HG03571 (cell line): Measurements from ENCODE around the gene CD247.

Source experiments
- ATAC-seq: cut with Tn5 transposase; IDR thresholded peaks from one replicate; pipeline ENCODE4 v1.9.1; 2021; ENCODE audit not compliant: unreplicated experiment

CD247 gene

GRCh38 chr1:167489571-167490340 is 28.6 kb downstream of the CD247 start:
- no peak for ATAC-seq

DNA sequence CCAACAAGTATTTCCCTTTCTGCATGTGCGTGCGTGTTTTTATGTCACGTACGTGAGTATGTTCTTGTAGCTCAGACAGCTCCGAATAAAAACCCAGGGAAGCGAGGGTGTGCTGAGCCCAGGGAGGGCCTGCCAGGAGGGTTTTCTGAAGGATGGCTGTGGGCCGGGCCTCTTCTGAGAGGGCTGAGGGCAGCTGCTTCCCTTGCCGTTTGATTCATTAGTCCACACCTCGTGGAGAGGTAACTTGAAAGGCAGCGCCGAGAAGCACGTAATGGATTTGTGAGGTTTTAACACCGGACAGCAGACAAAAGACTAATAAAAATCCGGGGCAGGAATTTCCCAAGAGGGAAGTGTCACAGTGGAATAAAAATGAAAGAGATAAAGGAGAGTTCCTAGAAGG is 29.5 kb downstream of the CD247 start:
- ATAC-seq = no peak

DNA sequence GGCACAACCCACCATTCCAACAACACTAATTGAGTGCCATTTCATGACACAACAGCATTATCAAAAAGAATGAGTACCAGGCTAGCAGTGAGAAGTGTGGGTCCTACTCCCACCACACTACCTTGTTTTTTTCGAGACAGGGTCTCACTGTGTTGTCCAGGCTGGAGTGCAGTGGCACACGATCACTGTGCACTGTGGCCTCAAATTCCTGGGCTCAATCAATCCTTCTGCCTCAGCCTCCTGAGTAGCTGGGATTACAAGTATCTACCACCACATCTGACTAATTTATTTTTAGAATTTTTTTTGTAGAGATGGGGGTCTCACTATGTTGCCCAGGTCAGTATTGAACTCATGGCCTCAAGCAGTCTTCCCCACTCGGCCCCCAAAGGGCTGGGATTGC is 30.7 kb downstream of the CD247 start:
- no peak for ATAC-seq

GRCh38 chr1:167486090-167486824 is 32.1 kb downstream of the CD247 start:
- ATAC-seq = no peak

DNA sequence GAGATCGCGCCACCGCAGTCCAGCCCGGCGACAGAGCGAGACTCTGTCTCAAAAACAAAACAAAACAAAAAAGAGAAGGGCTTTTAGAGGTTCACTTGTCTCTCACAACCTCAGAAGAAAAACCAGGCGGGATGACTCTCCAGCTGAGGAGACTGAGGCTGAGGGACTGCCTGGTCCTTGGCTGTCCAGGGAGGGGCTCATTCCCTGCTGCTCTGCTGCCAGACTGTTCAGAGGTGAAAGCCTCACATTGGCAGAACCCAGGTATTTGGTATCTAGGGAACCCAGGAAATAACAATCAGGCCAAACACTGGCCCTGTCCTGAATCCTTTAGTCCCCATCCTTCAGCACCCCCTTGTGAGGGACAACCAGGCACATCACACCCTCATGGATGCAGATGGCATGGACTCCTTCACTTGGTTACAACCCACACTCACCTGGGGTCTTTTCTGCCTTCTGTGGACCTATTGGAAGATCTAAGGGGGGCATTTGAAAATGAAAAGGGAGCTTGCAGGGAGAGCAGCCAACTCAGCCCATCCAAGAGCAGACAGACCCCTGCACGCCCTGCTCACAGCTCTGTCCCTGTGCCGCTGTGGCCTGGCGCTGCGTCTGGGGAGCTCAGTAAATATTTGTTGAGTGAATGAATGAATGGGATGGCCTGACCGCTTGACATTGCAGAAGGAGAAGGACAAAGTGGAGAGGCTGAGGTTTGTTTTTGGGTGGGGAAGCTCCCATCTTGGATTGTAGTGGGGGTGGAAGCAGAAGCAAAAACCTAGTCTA is 33.4 kb downstream of the CD247 start:
- ATAC-seq = no peak

- ATAC-seq = no peak
Measured at GRCh38 chr1:167483790-167484189, 34.5 kb downstream of the CD247 start.

- ATAC-seq = no peak
Measured at GRCh38 chr1:167482184-167482583, 36.1 kb downstream of the CD247 start.

GRCh38 chr1:167479331-167479979 is 38.9 kb downstream of the CD247 start:
- ATAC-seq = no peak

- ATAC-seq = no peak
Measured at GRCh38 chr1:167477986-167478385, 40.3 kb downstream of the CD247 start.

DNA sequence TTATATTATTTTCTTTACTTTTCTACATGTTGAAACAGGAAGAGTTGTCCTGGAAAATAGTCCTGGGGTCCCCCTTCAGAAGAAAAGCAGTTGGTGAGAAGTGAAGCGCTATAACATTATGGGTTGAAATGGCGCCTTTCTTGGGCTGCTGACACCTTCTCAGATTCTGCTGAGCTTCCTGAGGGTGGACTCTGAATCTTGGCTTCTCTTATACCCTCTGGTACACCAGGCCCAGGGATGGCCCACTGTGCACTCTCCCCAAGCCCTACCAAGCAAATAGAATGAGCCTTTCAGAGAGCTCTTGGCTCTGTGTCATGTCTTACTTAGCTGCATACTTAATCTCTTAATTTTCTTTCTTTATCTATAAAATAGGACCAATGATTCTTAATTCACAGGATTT is 42.3 kb downstream of the CD247 start:
- ATAC-seq = no peak

DNA sequence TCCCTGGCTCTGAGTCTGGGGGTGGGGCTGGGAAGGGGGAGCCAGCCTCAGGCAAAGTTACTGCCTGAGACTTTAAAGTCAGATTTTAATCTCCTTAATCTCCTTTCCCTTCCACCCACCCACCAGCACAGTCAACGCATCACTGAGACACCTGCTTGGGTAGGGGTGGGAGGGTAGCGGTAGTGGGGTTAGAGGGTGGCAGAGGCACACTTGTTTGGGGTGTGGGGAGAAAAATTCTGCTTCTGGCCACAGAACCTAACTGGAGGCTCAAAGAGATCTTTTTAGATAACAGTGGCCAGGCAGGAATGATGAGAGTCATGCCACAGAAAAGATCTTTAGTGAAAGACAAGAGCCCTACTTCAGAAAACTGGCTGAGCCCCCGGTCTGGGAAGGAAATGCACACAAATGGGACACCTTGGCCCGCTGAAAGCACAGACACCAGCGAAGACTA is 44.1 kb downstream of the CD247 start:
- ATAC-seq = no peak

DNA sequence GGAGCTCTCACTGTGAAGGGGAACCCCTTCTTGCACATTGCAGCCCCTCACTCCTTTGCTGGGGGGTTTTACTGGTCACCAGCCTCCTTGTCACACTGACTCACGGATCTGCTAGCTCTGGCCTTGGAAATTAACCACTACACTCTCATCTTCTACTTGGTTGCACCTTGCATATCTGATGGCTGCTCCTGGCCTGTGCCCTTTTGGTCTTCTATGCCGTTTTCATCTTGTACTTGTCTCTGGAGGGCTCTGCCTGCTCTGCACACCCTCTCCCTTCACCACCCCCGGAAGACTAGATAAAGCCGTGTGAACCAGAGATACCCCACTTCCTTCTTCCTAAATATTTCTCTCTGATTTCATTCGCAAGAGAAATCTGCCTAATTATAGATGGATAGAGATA is 44.6 kb downstream of the CD247 start:
- no peak for ATAC-seq

DNA sequence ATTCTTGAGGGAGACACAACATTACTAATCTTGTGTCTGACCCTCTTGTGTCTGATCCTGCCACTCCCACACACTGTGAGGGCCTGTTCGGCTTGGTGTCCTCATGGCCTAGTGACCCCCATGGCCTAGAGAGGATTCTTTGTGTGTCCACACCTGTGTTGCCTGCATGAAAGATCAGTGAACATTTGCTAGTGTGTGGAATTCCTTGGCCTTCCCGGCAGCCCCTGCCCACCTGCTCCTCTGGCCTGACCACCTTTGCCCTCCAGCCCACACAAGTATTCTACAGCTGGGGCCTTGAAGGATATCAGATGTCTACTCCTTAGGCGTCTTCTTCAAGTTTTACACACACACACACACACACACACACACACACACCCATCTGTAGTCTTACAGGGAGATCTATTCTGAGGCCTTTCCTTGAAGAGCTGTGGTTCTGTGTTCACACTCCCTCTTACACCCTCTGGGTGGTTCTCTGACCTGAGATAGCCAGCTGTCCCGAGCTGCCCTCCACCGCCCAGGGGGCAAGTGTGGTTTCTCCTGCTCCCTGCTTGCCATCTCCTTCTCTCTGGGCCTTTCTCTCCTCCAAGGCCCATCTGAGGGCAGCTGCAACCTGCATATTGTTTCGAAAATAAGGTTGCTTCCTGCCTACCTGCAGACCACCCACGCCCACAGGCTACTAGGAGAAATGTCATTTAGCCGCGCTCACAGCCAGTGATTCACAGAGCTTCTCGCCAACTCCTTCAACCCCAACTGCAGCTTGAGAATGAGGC is 45.4 kb downstream of the CD247 start:
- ATAC-seq = no peak

DNA sequence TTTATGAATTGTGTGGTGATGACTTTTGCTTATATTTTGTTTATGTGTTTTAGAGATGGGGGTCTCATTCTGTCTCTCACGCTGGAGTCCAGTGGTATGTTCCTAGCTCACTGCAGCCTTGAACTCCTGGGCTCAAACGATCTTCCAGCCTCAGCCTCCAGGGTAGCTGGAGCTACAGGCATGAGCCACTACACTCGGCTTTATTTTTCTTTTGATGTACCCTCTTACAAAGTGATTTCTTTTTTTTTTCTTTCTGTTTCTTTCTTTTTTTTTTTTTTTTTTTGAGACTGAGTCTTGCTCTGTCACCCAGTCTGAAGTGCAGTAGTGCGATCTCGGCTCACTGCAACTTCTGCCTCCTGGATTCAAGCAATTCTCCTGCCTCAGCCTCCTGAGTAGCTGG is 46.8 kb downstream of the CD247 start:
- no peak for ATAC-seq

- no peak for ATAC-seq
Measured at GRCh38 chr1:167469280-167469965, 48.9 kb downstream of the CD247 start.

GRCh38 chr1:167467752-167468151 is 50.6 kb downstream of the CD247 start:
- ATAC-seq = no peak

DNA sequence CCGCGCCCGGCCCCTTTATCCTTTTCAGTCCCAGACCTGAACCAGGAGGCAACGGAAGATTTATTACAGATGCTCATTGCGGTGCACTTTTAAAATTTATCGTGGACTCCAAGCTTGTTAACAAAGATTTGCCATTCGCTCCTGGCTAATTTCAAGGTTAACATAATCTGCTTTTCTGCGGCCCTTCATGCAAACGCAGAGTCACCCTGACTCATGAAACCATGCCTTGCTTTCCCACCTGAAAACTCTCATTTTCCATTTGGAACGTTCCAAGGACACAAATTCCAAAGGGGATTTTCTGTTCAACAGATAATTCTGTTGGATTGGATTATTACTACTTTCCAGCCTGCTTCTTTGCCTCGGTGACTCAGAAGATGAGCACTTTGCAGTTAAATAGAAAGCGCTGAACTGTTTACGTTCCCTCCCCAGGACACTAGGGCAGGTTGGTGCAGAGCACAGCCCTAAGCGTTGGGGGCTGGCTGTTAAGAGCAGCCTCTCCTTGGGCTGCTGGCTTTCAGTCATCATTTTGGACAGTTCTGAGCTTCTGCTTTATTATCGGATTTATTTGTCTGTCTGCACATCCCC is 51.1 kb downstream of the CD247 start:
- no peak for ATAC-seq

GRCh38 chr1:167465743-167466142 is 52.6 kb downstream of the CD247 start:
- ATAC-seq = no peak

- ATAC-seq = no peak
Measured at GRCh38 chr1:167465018-167465417, 53.3 kb downstream of the CD247 start.
